K562 (cell line): ENCODE measurements around the gene ERAP2. TPM values are rescaled to one million over a fixed set of nuclear protein-coding genes. Genes with fewer than 3 reads are reported as not detected.

Source experiments
- ATAC-seq: fragments of 200-7000 bp; cut with Tn5 transposase; 3 replicates; pipeline ENCODE4 v1.9.1; 2020; ENCODE audit warnings: moderate library complexity
- BruUV-seq: library from RNA; stranded (reverse); fragments of 400-500 nt; replicated peaks from 2 replicates; lab custom pipeline; 2021; lab: Mats Ljungman, UMichigan
- CTCF ChIA-PET: fragments of 300-600 bp; formaldehyde crosslinking; extraction: SDS; loops from one replicate; lab custom pipeline; 2021; ENCODE audit warnings: low intra/inter-chr PET ratio; lab: Yijun Ruan, JAX
- POLR2A ChIA-PET: fragments of 300-600, 350-650 bp; sonication (Branson Sonifier 250); formaldehyde crosslinking; extraction: SDS; loops from one replicate; lab custom pipeline; 2021; ENCODE audit warnings: antibody characterized with exemption, inconsistent platforms; lab: Yijun Ruan, JAX
- DNase-seq, 4 experiments: peaks; one replicate each; pipeline versions ENCODE4 v3.0.0 to v3.0.0-alpha.2; 2011 to 2018; ENCODE audit warnings: low spot score in 3 of 4, mixed read lengths in 3 of 4; ENCODE audit errors: extremely low read depth in 1 of 4
- FAIRE-seq: peaks from 2 replicates; lab custom pipeline; 2011; peaks lifted over from hg19 to GRCh38; lab: Jason Lieb, UNC
- H2AFZ ChIP-seq: 2 replicates; pipeline ENCODE4 v1.6.0; 2011; ENCODE audit warnings: low read depth, low read length, control low read depth, inconsistent platforms
- H3K27ac ChIP-seq: fragments of 200-600 bp; 3 replicates; pipeline ENCODE4 v1.8.0; 2011; ENCODE audit warnings: low read depth, mild to moderate bottlenecking, control low read depth, inconsistent platforms, low read length, moderate library complexity, mixed read lengths; ENCODE audit errors: extremely low read depth
- H3K27me3 ChIP-seq, 2 experiments: fragments of 300-600 bp in 1 of 2; 2 replicates in 1 of 2; 3 replicates in 1 of 2; pipeline versions ENCODE4 v1.6.0 to v1.8.0; 2011; ENCODE audit warnings: inconsistent platforms in 2 of 2, low read length in 2 of 2, mild to moderate bottlenecking in 1 of 2, mixed read lengths in 1 of 2, moderate library complexity in 1 of 2; ENCODE audit not compliant: control insufficient read depth in 2 of 2, insufficient read depth in 2 of 2
- H3K36me3 ChIP-seq: fragments of 300-600 bp; 3 replicates; pipeline ENCODE4 v1.8.0; 2011; ENCODE audit warnings: mild to moderate bottlenecking, low read length, inconsistent platforms; ENCODE audit not compliant: control insufficient read depth, insufficient read depth
- H3K4me1 ChIP-seq, 2 experiments: fragments of 200-600 bp in 1 of 2; replicated peaks in 1 of 2; 2 replicates in 1 of 2; 3 replicates in 1 of 2; pipeline versions ENCODE4 v1.5.1 to v1.8.0; 2011; ENCODE audit warnings: inconsistent platforms in 2 of 2, low read length in 2 of 2, mild to moderate bottlenecking in 1 of 2, mixed read lengths in 1 of 2, moderate library complexity in 1 of 2; ENCODE audit not compliant: control insufficient read depth in 2 of 2, insufficient read depth in 2 of 2
- H3K4me2 ChIP-seq: 2 replicates; pipeline ENCODE4 v1.6.1; 2011; ENCODE audit warnings: low read length, control low read depth, inconsistent platforms, mixed read lengths; ENCODE audit not compliant: insufficient read depth
- H3K4me3 ChIP-seq: fragments of 200-600 bp; sonication (generic), shearing (Covaris generic); 2 replicates; pipeline ENCODE4 v1.5.1; 2016; ENCODE audit warnings: control low read depth, inconsistent platforms
- H3K79me2 ChIP-seq: fragments of 200-600 bp; 3 replicates; pipeline ENCODE4 v1.8.0; 2011; ENCODE audit warnings: low read length, inconsistent platforms; ENCODE audit not compliant: control insufficient read depth, insufficient read depth
- H3K9ac ChIP-seq, 2 experiments: 2 replicates each; pipeline versions ENCODE4 v1.6.0 to v1.6.1; 2011; ENCODE audit warnings: low read depth in 2 of 2, low read length in 2 of 2, control low read depth in 1 of 2, inconsistent platforms in 1 of 2, mild to moderate bottlenecking in 1 of 2, mixed read lengths in 1 of 2; ENCODE audit not compliant: insufficient read depth in 1 of 2
- H3K9me1 ChIP-seq: one replicate; pipeline ENCODE4 v1.6.0; 2011; ENCODE audit warnings: inconsistent platforms, mild to moderate bottlenecking, low read length, moderate library complexity; ENCODE audit not compliant: control insufficient read depth, insufficient read depth
- H3K9me3 ChIP-seq: replicated peaks from 2 replicates; pipeline ENCODE4 v1.5.1; 2011; ENCODE audit warnings: low read depth, low read length, inconsistent platforms; ENCODE audit not compliant: control insufficient read depth, insufficient read depth
- H4K20me1 ChIP-seq: replicated peaks from 2 replicates; pipeline ENCODE4 v1.6.1; 2011; ENCODE audit warnings: low read length, inconsistent platforms, mixed read lengths; ENCODE audit not compliant: control insufficient read depth, insufficient read depth
- C11orf30 ChIP-seq: fragments of 450-650 bp; IDR thresholded peaks from 2 replicates; pipeline ENCODE4 v1.6.1; 2016; ENCODE audit warnings: low read depth, mild to moderate bottlenecking
- DIDO1 ChIP-seq: fragments of 450-650 bp; IDR thresholded peaks from 2 replicates; pipeline ENCODE4 v1.6.1; 2016; ENCODE audit warnings: low read depth, missing biosample characterization, missing genetic modification characterization
- ESRRA ChIP-seq: fragments of 450-650 bp; IDR thresholded peaks from 2 replicates; pipeline ENCODE4 v1.6.1; 2014; ENCODE audit warnings: low read depth, mild to moderate bottlenecking, moderate library complexity, borderline replicate concordance
- MCM5 ChIP-seq: fragments of 450-650 bp; IDR thresholded peaks from 2 replicates; pipeline ENCODE4 v1.6.1; 2016; ENCODE audit warnings: low read depth
- SMARCC2 ChIP-seq: fragments of 450-650 bp; IDR thresholded peaks from 2 replicates; pipeline ENCODE4 v1.6.1; 2017; ENCODE audit warnings: antibody characterized with exemption, moderate library complexity, mild to moderate bottlenecking, low read depth
- TRIM24 ChIP-seq, 2 experiments: fragments of 450-650 bp; IDR thresholded peaks; 2 replicates each; pipeline ENCODE4 v1.6.1; 2016
- ZKSCAN8 ChIP-seq: fragments of 200-800 bp; sonication (Bioruptor generic); IDR thresholded peaks from 2 replicates; pipeline ENCODE4 v1.6.1; 2016; ENCODE audit warnings: missing genetic modification characterization, missing compliant biosample characterization
- ZNF316 ChIP-seq: fragments of 450-650 bp; IDR thresholded peaks from 2 replicates; pipeline ENCODE4 v1.6.1; 2016
- ZNF79 ChIP-seq: fragments of 250-450 bp; sonication (Bioruptor Pico); IDR thresholded peaks from 2 replicates; pipeline ENCODE4 v1.4.0; 2020; ENCODE audit warnings: low read depth, mild to moderate bottlenecking, moderate library complexity
- WGBS: fragments of 100-300 bp; shearing (Covaris generic); methylation state at CpG from one replicate; pipeline ENCODE4 v1.1.6; 2016; ENCODE audit warnings: low coverage, mixed read lengths; ENCODE audit not compliant: insufficient coverage; ENCODE audit errors: missing lambda C conversion rate; 5-methylcytosine and 5-hydroxymethylcytosine counted together
- in situ Hi-C: fragments of 300-500 bp; cut with MboI; formaldehyde crosslinking; loops from 4 replicates; pipeline ENCODE4 v1.15.0; 2018; ENCODE audit warnings: inconsistent platforms, mixed read lengths
- intact Hi-C: fragments of 100-400 bp; cut with micrococcal nuclease; formaldehyde crosslinking; loops from 2 replicates; pipeline ENCODE4 v1.14.2; 2022
- polyA plus RNA-seq, 8 experiments: library from polyadenylated mRNA; depleted of rRNA in 4 of 8; stranded (reverse) in 5 of 8; unstranded in 3 of 8; fragments of >200 nt; fragmentation: Nextera tagmentation in 2 of 8; fragmentation: Illumina TruSeq in 1 of 8; extraction: Ambion mirVana in 2 of 8; extraction: Trizol in 1 of 8; gene quantifications; 2 replicates each; pipeline versions ENCODE4 v1.2.1 to v1.2.3, GENCODE V29; 2011 to 2014; ENCODE audit warnings: inconsistent platforms in 1 of 8, missing spikeins in 1 of 8
- total RNA-seq, 7 experiments: library from RNA; depleted of rRNA in 6 of 7; stranded (reverse); fragments of >200 nt in 6 of 7; fragmentation: Illumina TruSeq in 2 of 7; extraction: Trizol in 2 of 7; gene quantifications; 2 replicates each; pipeline versions ENCODE4 v1.2.1 to v1.2.3, GENCODE V29; 2011 to 2021; ENCODE audit warnings: low replicate concordance in 1 of 7
- TF ChIP-seq, protein P1 (sequence below): fragments of 450-650 bp; formaldehyde crosslinking; IDR thresholded peaks from 2 replicates; pipeline ENCODE4 v1.4.0; 2020; ENCODE audit warnings: mild to moderate bottlenecking, mixed read lengths
- TF ChIP-seq, protein P2 (sequence below): fragments of 200-800 bp; sonication (Bioruptor generic); IDR thresholded peaks from 2 replicates; pipeline ENCODE4 v1.6.1; 2016; ENCODE audit warnings: missing genetic modification characterization, missing compliant biosample characterization
- TF ChIP-seq, protein P3 (sequence below): fragments of 250-450 bp; sonication (Bioruptor Pico); IDR thresholded peaks from 2 replicates; pipeline ENCODE4 v1.5.0; 2020; ENCODE audit warnings: mild to moderate bottlenecking, borderline replicate concordance

ERAP2 gene
- total and polyA plus RNA-seq, 9 of the 15 experiments (the other 6 are each of a cell fraction or from before 2014, with no cell fraction given): 0.93 to 4.0 (median 2.1) TPM

DNA sequence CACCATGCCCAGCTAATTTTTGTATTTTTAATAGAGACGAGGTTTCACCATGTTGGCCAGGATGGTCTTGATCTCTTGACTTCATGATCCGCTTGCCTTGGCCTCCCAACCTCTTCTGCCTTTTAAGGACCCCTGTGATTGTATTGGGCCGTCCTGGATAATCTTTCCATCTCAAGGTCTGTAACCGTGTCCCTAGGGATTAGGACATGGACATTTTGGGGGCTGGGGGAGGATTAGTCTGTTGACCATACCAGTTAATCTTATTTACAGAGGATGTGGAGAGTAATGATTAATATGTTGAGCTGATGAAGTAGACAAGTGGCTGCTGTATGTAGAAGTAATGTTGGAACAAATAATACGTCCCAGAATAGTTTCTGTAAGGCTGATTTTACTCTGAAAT lies 82.7 kb downstream of the ERAP2 start (continued):
- TF ChIP-seq, protein P1, sequence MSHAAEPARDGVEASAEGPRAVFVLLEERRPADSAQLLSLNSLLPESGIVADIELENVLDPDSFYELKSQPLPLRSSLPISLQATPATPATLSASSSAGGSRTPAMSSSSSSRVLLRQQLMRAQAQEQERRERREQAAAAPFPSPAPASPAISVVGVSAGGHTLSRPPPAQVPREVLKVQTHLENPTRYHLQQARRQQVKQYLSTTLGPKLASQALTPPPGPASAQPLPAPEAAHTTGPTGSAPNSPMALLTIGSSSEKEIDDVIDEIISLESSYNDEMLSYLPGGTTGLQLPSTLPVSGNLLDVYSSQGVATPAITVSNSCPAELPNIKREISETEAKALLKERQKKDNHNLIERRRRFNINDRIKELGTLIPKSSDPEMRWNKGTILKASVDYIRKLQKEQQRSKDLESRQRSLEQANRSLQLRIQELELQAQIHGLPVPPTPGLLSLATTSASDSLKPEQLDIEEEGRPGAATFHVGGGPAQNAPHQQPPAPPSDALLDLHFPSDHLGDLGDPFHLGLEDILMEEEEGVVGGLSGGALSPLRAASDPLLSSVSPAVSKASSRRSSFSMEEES (CRISPR knock-in tag): no peak
- TF ChIP-seq DIDO1 (tag): no peak
- no peak for TF ChIP-seq ZKSCAN8 (CRISPR knock-in tag)
- no peak for TF ChIP-seq ZNF79 (CRISPR knock-in tag)
- TF ChIP-seq MCM5: no peak
- no peak for TF ChIP-seq TRIM24 (IDR thresholded peaks at IDR 0.05)

DNA sequence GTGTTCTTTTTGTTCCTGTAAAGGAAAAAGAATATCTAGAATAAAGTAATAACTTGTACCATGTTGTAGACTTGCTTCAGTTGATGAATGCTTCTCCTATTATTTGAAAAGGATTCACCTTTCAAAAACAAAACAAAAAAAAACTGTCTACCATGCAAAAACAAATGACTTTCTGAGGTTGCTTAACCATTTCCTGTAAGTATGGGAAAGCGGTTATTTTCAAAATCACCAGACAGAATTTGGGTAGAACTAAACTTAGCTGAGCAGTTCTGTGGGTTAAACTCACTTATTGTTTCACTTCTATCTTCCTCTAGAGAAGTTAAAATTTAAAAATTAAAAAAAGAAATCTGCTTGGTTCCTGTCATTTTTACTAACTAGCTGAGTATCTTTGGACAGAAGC lies 84.8 kb downstream of the ERAP2 start:
- Histone ChIP-seq H3K9ac (no peak overlapping the region), H3K79me2 (peaks cover 37% of the 10 kb centered on the region; the same call in 2 of the 3 replicates), H3K4me3 (no peak overlapping the region), H2AFZ (no peak overlapping the region), H3K9me1 (no peaks in the 10 kb centered on the region), H3K27ac (no peak overlapping the region), H3K27me3 (no peaks in the 10 kb centered on the region), H3K36me3 (no peaks in the 10 kb centered on the region), H3K4me1 (peaks cover 0 to 14% of the 10 kb centered on the region in 2 experiments; a peak in 2 of 5 replicates), H4K20me1 (no peaks in the 10 kb centered on the region), H3K4me2 (no peak overlapping the region), H3K9me3 (no peaks in the 10 kb centered on the region)
- in situ Hi-C loops (no loop called here), intact Hi-C loops (no loop called here)
- WGBS: 94% methylated on average over 1 of the region's 1 CpG
- ChIA-PET CTCF (interaction anchor here (0.6 kb wide), 1 partner anchor 25 kb away, joined by 3 read pairs; no protein-coding TSS in a partner anchor), POLR2A (interaction anchor here (0.7 kb wide), 1 partner anchor 17 kb away, joined by 3 read pairs; no protein-coding TSS in a partner anchor)
- FAIRE-seq (peak; percentile 51), ATAC-seq (no peak), DNase-seq (no peak)
- BruUV-seq: no TSS peak
- no peak for TF ChIP-seq ESRRA
- peak; percentile 69 for TF ChIP-seq C11orf30
- peak; percentile 88 for TF ChIP-seq ZNF316
- TF ChIP-seq, protein P2, sequence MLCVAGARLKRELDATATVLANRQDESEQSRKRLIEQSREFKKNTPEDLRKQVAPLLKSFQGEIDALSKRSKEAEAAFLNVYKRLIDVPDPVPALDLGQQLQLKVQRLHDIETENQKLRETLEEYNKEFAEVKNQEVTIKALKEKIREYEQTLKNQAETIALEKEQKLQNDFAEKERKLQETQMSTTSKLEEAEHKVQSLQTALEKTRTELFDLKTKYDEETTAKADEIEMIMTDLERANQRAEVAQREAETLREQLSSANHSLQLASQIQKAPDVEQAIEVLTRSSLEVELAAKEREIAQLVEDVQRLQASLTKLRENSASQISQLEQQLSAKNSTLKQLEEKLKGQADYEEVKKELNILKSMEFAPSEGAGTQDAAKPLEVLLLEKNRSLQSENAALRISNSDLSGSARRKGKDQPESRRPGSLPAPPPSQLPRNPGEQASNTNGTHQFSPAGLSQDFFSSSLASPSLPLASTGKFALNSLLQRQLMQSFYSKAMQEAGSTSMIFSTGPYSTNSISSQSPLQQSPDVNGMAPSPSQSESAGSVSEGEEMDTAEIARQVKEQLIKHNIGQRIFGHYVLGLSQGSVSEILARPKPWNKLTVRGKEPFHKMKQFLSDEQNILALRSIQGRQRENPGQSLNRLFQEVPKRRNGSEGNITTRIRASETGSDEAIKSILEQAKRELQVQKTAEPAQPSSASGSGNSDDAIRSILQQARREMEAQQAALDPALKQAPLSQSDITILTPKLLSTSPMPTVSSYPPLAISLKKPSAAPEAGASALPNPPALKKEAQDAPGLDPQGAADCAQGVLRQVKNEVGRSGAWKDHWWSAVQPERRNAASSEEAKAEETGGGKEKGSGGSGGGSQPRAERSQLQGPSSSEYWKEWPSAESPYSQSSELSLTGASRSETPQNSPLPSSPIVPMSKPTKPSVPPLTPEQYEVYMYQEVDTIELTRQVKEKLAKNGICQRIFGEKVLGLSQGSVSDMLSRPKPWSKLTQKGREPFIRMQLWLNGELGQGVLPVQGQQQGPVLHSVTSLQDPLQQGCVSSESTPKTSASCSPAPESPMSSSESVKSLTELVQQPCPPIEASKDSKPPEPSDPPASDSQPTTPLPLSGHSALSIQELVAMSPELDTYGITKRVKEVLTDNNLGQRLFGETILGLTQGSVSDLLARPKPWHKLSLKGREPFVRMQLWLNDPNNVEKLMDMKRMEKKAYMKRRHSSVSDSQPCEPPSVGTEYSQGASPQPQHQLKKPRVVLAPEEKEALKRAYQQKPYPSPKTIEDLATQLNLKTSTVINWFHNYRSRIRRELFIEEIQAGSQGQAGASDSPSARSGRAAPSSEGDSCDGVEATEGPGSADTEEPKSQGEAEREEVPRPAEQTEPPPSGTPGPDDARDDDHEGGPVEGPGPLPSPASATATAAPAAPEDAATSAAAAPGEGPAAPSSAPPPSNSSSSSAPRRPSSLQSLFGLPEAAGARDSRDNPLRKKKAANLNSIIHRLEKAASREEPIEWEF (CRISPR knock-in tag): no peak
- TF ChIP-seq SMARCC2: no peak
- TF ChIP-seq, protein P3, sequence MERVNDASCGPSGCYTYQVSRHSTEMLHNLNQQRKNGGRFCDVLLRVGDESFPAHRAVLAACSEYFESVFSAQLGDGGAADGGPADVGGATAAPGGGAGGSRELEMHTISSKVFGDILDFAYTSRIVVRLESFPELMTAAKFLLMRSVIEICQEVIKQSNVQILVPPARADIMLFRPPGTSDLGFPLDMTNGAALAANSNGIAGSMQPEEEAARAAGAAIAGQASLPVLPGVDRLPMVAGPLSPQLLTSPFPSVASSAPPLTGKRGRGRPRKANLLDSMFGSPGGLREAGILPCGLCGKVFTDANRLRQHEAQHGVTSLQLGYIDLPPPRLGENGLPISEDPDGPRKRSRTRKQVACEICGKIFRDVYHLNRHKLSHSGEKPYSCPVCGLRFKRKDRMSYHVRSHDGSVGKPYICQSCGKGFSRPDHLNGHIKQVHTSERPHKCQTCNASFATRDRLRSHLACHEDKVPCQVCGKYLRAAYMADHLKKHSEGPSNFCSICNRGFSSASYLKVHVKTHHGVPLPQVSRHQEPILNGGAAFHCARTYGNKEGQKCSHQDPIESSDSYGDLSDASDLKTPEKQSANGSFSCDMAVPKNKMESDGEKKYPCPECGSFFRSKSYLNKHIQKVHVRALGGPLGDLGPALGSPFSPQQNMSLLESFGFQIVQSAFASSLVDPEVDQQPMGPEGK (CRISPR knock-in tag): no peak
